WERI-Rb-1 (cell line): ENCODE measurements around the gene TBC1D3D.
"Not testable (repeated sequence)": the region's sequence is repeated elsewhere in the genome, so short reads cannot be mapped to it uniquely, and the experiment has no call there.

Experiments
- DNase-seq: peaks from one replicate; pipeline ENCODE4 v3.0.0-alpha.2; 2020
- H3K27ac ChIP-seq: fragments of 250-450 bp; sonication (Bioruptor Pico); 2 replicates; pipeline ENCODE4 v1.5.1; 2020; ENCODE audit warnings: mild to moderate bottlenecking, moderate library complexity
- H3K27me3 ChIP-seq: fragments of 250-450 bp; sonication (Bioruptor Pico); 2 replicates; pipeline ENCODE4 v1.5.1; 2021; ENCODE audit warnings: mild to moderate bottlenecking, low read depth, moderate library complexity; ENCODE audit not compliant: insufficient read depth, severe bottlenecking
- H3K36me3 ChIP-seq: fragments of 250-450 bp; sonication (Bioruptor Pico); 2 replicates; pipeline ENCODE4 v1.5.1; 2020; ENCODE audit warnings: mild to moderate bottlenecking, moderate library complexity
- H3K4me3 ChIP-seq: 2 replicates; pipeline ENCODE4 v1.5.1; 2011; ENCODE audit warnings: low read depth, mild to moderate bottlenecking, control low read depth, low read length
- H3K9me3 ChIP-seq: fragments of 250-450 bp; sonication (Bioruptor Pico); 2 replicates; pipeline ENCODE4 v1.5.1; 2021; ENCODE audit warnings: mild to moderate bottlenecking, moderate library complexity; ENCODE audit not compliant: severe bottlenecking

Gene TBC1D3D

DNA sequence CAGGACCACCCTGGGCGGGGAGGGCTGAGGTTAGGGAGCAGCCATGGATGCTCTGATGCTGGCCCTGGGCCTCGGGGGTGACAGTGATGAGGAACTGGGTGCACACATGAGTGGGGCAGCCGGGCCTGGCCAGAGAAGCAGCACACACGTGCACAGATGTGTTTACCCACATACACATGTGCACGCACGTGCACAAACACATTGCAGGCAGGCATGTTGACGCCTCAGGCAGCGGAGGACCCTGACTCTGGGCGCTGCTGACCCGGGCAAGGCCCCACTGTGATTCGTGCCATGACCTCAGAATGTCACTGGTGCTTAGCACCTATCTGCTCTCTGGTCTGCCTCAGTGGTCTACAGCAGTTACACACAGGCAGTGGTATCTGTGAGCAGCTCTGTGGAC lies at the start of gene TBC1D3D:
Gene TBC1D3D (plus strand): TSS at position 301 of the 400 bp plus-strand sequence. CDS start 1,585 bp downstream, outside the sequence.
- H3K9me3 ChIP-seq, DNase-seq, H3K4me3 ChIP-seq, H3K36me3 ChIP-seq, H3K27ac ChIP-seq, H3K27me3 ChIP-seq: not testable (repeated sequence)

DNA sequence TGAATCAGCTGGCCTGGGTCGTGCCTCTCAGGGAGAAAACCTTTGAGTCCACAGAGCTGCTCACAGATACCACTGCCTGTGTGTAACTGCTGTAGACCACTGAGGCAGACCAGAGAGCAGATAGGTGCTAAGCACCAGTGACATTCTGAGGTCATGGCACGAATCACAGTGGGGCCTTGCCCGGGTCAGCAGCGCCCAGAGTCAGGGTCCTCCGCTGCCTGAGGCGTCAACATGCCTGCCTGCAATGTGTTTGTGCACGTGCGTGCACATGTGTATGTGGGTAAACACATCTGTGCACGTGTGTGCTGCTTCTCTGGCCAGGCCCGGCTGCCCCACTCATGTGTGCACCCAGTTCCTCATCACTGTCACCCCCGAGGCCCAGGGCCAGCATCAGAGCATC lies 14.8 kb upstream of the TBC1D3D start, which contains the start of gene TBC1D3L:
Gene TBC1D3L (minus strand): TSS at position 101 of the 400 bp plus-strand sequence. CDS start 1,540 bp downstream, outside the sequence.
- not testable (repeated sequence) for DNase-seq, H3K4me3 ChIP-seq, H3K9me3 ChIP-seq, H3K27ac ChIP-seq, H3K27me3 ChIP-seq, H3K36me3 ChIP-seq
